CD4-positive, alpha-beta T cell treated with Interleukin-12 subunit alpha and Interleukin-12 subunit beta, for 1 hour (primary cell): ENCODE data around the gene MSRB2.

Source experiments
- DNase-seq: peaks from one replicate; pipeline ENCODE4 v3.0.0-alpha.2; 2020

The MSRB2 gene

DNA sequence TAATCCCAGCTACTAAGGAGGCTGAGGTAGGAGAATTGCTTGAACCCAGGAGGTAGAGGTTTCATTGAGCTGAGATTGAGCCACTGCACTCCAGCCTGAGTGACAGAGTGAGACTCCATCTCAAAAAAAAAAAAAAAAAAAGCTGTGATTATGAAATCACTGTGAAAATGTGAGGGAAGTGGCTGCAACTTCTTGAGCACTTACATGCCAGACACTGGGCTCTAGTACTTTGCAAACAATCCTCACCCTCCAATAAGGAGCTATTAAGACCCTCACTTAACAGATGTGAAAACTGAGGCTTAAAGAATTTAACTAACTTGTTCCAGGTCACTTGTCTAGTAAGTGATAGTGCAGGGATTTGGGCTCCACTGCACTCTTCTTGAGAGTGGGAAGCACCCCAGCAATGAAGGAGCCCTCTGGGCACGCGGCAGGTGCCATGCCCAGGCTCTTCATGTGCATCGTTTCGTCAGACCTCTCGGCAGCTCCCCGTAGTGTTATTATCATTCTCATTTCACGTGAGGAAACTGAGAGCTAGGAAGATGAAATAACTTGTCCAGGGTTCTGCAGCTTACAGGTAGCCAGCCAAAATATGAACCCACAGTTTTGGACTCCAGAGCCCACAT lies 19.0 kb downstream of the MSRB2 start:
- DNase-seq, result no peak

DNA sequence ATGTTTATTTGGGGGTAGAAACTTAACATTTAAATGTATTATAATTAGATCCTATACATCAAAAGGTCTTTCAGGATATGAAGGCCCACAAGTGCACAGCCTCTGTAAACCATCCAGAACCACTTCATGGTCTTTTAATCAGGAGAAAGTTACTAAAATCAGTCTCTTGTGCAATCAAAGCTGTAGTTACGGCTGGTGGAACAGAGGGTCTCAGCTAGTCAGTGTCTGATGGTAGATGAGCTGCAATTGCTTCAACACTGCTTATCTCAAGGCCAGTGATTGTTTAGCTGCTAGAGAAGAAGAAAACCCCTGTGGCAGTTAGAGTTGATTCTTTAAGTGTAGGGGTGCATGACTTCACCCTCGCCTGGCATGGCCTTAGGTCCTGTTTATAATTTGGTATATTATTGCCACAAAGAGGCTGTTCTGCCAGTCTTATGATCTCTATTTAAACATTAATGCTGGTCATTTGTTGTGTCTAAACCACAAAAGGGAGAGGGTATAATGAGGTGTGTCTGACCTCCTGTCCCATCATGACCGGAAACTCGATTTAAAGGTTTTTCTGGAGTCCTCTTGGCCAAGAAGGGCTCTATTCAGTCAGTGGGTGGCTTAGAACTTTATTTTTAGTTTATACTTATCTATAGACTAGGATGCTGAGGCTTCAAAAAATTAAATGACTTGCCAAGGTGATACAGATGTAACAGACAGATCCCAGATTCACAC lies 21.3 kb downstream of the MSRB2 start:
- no peak for DNase-seq

DNA sequence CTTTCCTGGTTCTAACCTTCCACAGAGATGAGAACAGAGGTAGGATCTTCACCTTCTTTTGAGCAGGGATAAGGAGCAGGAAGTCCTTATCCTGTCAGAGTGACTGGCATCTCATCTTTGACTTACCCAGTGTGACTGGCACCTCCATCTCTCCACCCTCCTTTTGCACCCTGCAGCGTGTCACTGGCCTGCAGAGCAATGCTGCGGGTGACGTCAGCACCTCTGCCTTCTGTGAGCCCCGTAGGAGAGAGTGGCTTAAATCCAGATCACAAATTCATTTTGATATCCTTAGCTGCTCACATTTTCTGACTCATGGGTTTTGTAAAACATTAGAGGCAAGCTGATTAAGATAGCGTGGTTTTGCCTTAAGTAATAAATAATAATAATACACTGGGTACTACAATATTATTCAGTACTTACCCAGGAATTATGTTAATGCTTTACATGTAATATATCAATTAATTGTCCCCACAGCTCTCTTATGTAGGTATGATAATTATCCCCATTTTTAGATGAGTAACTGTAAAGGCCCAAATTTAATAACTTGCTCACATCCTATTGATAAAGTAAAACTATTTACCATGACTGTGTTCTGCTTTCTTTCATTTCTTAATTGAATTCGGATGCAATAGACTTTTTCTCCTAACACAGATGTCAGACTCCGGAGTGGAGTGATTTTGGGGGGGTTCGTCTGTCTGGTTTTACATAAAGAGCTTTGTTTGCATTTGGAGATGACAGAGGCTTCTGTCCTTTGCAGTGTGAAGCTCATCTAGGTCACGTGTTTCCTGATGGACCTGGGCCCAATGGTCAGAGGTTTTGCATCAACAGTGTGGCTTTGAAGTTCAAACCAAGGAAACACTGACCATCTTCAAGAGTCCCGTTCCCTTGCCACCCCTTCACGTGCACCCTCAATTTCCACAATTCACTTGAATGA lies 24.9 kb downstream of the MSRB2 start:
- DNase-seq, result no peak

DNA sequence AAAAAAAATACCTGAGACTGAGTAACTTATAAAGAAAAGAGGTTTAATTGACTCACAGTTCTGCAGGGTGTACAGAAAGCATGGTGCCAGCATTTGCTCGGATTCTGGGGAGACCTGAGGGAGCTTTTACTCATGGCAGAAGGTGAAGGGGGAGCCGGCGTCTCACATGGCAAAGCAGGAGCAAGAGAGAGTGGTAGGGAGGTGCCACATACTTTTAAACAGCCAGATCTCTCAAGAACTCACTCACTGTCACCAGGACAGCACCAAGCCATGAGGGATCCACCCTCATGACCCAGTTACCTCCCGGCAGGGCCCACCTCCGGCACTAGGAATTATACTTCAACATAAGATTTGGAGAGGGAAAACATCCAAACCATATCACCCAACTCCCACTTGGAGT lies 25.8 kb downstream of the MSRB2 start:
- no peak for DNase-seq

DNA sequence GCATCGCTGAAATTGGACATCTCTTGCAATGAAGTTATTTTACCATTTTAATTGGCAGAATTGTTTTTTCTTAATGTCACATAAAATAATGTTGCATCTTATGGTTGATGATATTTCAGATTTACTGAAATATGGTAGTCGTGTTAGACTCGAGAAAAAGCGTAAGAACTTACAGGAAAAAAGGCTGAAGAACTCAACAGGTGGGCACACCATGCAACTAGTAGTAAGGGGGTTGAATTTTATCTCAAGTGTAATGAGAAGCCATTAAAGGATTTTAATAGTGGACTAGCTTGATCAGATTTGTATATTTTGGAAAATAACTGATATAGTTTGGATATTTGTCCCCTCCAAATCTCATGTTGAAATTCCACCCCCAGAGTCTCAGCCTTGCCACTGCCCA lies 41.1 kb downstream of the MSRB2 start:
- DNase-seq, result no peak

DNA sequence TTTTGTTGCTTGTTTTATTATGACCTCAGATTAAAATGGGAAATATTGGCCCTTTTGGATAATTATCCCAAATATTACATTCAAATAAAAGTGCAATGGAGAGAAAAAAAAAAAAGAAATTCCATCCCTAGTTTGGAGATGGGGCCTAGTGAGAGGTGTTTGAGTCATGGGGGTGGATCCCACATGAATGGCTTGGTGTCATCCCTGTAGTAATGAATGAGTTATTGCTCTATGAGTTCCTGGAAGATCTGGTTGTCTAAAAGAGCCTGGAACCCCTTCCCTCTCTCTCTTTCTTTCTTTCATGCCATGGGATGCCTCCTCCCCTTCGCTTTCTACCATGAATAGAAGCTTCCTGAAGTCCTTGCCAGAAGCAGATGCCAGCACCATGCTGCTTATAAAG lies 44.3 kb downstream of the MSRB2 start:
- no peak for DNase-seq

DNA sequence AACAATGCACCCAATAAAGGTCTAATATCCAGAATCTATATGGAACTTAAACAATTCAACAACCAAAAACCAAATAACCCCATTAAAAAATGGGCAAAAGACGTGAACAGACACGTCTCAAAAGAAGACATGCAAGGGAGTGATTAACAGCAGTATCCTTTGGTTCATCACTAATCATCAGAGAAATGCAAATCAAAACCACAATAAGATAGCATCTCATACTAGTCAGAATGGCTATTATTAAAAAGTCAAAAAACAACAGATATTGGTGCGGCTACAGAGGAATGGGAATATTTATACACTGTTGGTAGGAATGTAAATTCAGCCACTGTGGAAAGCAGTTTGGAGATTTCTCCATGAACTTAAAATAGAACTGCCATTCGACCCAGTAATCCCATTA lies 46.6 kb downstream of the MSRB2 start:
- DNase-seq, result no peak

DNA sequence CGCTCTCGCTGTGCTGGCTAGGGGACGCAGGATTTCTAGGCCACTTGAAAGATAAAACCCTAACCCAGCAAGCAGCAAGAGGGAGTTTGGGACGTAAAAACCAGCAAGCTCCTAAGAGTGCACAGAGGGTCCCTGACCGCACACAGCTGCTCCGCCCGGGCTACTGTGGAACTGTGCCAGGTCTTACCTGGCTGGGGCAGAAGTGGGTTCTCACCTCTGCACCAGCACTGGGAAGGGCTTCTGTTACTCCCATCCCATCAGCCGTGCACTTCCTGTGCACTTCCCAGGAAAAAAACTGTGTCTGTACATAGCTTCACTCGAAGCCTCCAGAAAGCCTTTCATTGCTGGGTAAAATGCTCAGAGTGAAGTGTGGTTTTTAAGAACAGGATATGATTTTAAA lies 50.9 kb downstream of the MSRB2 start:
- no peak for DNase-seq

DNA sequence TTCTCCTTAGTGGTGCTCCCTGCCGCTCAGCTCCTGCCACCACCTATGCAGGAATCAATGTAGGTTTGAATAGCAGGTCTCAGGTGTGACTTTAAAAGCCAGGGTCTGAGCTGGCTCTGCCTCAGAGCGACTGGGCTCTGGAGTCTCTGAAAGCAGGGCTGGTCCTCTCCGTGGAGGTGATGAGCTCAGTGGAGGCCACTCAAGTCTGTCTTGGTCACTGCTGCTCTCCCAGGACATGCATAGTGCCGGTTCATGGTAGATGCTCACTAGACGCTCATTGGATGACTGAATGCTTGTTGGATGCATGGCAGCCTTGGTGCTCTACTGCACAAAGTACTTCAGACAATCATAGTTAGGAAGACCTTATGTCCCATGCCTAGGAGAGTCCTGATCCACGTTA lies 51.7 kb downstream of the MSRB2 start:
- no peak for DNase-seq

DNA sequence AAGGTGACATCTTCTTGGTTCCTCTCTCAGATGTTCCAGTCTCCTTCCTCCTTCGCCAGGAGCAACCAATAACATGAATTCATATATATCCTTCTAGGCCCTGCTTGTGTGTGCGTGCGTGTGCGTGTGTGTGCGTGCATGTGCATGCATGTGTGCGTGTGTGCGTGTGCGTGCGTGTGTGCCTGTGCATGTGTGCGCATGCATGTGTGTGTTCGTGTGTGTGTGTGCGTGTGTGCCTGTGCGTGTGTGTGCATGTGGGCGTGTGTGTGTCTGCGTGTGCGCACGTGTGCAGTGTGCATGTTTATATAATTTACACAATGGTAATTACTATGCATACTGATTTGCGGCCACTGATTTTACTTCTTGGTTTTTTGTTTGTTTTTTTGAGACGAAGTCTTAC lies 52.8 kb downstream of the MSRB2 start:
- DNase-seq, result no peak

DNA sequence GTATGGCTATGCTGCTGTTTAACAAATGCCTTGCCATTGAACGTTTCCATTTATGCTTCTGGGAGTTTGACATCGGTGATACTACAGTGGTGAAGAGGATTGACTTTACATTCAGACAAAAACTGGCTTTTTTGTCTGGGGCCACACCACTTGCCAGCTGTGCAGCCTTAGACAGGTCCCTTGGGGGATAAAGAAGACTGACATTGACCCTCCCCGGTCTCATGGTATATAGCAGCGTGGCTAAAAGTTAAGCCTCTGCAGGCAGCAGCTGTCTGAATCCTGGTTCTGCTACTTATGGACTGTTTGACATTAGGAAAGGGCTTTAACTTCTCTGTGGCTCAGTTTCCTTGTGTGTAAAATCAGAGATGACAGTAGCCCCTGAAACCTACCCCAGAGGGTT lies 54.7 kb downstream of the MSRB2 start:
- no peak for DNase-seq

DNA sequence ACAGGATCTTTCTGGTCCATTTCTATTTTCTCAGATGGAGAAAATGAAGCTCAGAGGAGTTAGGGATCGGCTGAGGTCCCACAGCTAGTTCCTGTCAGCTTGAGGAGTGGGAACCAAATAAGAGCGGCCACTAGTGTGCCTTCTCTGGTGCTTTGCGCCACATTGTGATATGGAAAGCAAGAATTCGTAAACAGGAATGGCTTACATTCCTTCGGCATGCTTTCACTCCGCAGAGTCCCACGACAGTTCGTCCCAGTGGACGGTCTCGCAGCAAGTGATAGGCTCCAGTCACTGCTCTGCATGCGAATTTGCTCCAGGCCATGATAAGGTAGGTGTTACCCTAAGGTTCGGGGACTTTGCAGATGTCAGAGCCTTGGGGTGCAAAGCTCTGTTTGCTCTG lies 55.2 kb downstream of the MSRB2 start:
- DNase-seq, result no peak

DNA sequence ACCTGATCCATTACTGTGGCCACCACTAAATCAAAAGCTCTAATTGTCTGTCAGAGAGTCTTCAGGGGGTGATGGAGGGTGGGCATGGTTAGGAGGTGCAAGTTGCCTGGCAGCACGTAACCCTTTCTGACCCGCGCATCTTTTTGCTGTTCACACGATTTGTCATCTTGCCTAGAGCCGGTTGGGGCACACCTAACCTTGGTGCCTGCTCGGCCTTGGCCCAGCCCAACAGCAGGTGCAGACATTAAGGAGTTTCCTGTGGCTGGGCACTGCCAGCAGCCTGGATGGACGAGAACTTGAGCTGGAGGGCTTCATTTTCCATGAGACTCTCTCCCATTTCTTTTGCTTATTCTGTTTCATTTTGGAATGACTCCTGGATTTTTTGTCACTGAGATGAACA lies 55.7 kb downstream of the MSRB2 start:
- no peak for DNase-seq

DNA sequence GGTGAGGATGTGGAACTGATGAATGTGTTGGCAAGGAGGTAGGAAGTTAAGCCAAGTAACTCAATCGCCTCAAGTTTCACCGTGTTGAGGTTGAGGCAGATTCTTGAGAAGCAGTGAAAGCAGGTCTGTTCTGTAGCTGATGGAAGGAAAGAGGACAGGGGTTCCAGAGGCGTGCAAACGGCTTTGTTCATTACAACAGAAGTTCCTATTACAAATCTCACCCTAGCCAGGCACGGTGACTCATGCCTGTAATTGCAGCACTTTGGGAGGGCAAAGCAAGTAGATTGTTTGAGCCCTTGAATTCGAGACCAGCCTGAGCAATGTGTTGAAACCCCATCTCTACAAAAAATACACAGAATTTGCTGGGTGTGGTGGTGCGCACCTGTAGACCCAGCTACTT lies 59.8 kb downstream of the MSRB2 start:
- no peak for DNase-seq

DNA sequence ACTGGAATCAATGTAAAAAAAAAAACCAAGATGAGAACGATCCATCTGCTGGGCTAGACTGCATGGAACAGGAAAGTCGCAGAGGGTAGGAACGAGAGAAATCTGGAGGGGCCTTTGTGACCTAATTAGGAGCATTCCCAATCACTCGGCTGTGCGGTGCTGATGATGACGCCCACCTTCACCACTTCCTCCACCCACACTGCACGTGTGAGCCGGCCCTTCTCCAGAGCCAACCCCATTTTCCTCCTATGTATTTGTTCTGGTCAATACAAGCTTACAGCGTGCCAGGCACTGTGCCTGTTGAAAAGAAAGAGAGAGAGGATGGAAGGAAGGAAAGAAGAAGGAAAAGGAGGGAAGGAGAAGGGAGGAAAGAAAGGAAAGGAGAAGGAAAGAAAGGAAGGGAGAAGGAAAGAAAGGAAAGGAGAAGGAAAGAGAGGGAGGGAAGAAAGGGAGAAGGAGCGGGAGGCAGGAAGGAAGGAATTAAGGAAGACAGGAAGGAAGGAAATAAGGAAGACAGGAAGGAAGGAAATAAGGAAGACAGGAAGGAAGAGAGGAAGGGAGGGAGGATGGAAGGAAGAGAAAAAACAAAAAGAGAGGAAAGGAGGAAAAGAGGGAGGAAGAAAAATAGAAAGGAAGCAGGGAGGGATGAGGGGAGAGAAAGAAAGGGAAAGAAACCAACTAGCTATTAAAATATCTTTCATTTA lies 61.2 kb downstream of the MSRB2 start:
- DNase-seq, result no peak

DNA sequence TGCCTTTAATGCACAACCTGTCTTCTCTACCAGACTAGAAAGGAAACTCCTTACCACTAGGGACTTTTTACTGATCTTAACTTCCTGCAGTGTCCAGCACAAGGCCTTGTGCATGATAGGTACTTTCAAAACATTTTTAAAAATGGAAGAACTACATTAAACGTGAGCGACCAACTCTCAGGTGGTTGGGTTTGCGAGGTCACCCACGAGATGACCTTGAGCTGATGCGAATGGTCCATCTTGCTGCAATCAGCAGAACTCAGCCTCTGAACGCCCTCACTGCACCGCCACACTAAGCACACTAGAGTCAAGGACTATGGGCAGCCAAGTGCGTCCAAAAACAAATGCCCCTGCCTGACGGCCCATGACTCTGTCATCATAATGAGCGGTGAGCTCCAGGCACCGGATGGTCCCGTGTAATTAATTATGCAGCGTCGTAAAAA lies 61.9 kb downstream of the MSRB2 start:
- DNase-seq, result no peak

DNA sequence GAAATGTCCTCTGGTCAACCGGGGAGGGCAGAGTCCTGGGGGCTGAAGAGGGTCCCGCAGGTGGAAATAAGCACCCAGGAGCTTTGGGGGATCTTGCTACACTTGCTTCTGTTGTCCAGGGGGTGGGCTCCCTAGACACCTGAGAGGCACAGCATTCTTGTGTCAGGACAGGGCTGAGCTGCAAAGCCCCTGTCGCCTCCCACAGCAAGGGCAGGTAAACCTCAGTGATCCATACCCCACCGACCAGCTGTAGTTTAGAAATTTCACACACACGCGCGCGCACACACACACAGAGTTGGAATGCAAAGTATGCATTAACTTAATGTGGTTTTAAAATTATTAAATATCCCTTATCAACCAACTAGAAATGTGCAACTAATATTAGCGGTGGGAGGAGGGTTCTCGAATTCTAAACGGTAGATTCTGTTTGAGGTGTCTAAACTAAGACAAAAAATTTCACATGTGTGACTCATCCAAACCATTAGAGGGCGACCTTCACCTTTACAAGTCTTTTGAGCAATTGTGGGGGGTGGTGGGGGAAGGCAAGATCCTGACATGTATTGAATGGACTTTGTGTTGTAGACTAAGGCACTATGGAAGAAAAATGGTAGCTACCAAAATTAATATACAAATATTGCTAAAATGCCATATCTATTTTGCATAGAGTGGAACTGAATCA lies 62.5 kb downstream of the MSRB2 start:
- no peak for DNase-seq

DNA sequence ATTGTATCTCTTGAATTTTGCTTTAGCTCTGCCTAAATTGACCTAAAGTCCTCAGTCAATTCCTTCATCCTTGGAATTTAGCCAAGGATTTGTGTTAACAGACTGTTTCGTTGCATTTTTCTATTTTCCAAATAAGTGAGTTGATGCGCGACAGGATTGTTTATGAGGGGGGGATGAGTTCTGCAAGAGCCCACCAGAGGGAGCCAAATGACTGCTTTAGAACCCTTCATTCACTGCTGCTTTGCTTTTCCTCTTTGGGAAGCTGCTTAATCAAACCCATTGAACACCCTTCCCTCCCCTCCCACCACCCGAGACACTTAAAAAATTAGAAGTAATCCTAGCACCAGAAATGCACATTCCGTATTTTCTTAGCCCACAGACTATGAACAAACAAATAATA lies 63.0 kb downstream of the MSRB2 start:
- DNase-seq, result peak; percentile 40

DNA sequence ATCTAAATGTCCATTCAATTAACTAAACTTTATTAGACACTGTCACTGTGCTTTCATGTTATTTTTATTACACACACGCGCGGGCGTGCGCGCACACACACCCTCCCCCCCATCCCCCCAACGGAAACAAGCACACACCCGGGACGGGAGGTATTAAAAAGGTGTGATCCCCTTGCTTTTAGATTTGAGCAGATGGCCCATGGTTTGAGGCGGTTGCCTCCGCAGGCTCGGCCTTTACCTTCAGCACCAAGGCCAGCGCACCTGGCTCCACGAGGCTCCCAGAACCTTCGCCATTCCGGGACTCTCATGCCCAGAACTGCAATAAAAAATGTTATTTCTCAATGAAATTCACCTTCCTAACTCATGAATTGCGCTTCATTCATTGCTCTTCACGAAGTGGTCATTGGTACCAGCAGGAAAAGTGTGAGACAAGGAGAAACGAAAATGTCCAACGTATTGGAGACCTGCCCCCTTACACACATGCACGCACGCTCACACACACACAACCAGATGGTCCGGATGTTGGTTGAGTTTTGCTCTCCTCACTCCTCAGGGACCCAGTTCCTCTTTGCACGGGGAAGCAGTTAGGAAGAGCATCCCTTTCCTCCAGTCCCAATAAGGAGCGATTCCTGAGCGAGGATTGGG lies 76.0 kb downstream of the MSRB2 start:
- no peak for DNase-seq
